Chondrocyte (in vitro differentiated cells): ENCODE results near the gene FLACC1. TPM values are rescaled to one million over a fixed set of nuclear protein-coding genes. Genes with fewer than 3 reads are reported as not detected.

ENCODE experiments used
- DNase-seq: peaks from one replicate; pipeline ENCODE4 v3.0.0; 2021; ENCODE audit warnings: mixed read lengths, low spot score
- H3K27ac Mint-ChIP-seq: one replicate; pipeline ENCODE4 v1.8.0; 2021; ENCODE audit warnings: mild to moderate bottlenecking, moderate library complexity, mixed read lengths; ENCODE audit not compliant: unreplicated experiment
- H3K27me3 Mint-ChIP-seq: 2 replicates; pipeline ENCODE4 v1.8.0; 2021; ENCODE audit warnings: low read depth, mixed read lengths
- H3K36me3 Mint-ChIP-seq: 2 replicates; pipeline ENCODE4 v1.8.0; 2021; ENCODE audit warnings: low read depth, mixed read lengths
- H3K4me1 Mint-ChIP-seq: 2 replicates; pipeline ENCODE4 v1.8.0; 2021; ENCODE audit warnings: low read depth, mild to moderate bottlenecking, mixed read lengths
- H3K4me3 Mint-ChIP-seq: one replicate; pipeline ENCODE4 v1.8.0; 2021; ENCODE audit warnings: mild to moderate bottlenecking, moderate library complexity, mixed read lengths; ENCODE audit not compliant: unreplicated experiment
- H3K9me3 Mint-ChIP-seq: 2 replicates; pipeline ENCODE4 v1.8.0; 2021; ENCODE audit warnings: low read depth, mixed read lengths
- total RNA-seq: library from RNA; stranded (reverse); gene quantifications from 3 replicates; pipeline ENCODE4 v1.2.1, GENCODE V29; 2021
- TF ChIP-seq, protein P1 (sequence below): fragments of 200-600 bp; sonication (generic); IDR thresholded peaks from 2 replicates; pipeline ENCODE4 v1.5.0; 2021; ENCODE audit warnings: antibody characterized with exemption, mild to moderate bottlenecking, moderate library complexity

FLACC1 gene
- total RNA-seq, 1 donor from 2014 or later, result 1.4 TPM

GRCh38 chr2:201264472-201265173, 92.5 kb downstream of the FLACC1 start:
- H3K9me3 Mint-ChIP-seq, result no peaks in the 10 kb centered on the region

GRCh38 chr2:201263779-201264178, 93.4 kb downstream of the FLACC1 start:
- no peaks in the 10 kb centered on the region for H3K9me3 Mint-ChIP-seq
- peaks cover 17% of the 10 kb centered on the region for H3K4me1 Mint-ChIP-seq
- no peak overlapping the region for H3K27ac Mint-ChIP-seq
- no peak for DNase-seq
- no peaks in the 10 kb centered on the region for H3K36me3 Mint-ChIP-seq
- TF ChIP-seq, protein P1, sequence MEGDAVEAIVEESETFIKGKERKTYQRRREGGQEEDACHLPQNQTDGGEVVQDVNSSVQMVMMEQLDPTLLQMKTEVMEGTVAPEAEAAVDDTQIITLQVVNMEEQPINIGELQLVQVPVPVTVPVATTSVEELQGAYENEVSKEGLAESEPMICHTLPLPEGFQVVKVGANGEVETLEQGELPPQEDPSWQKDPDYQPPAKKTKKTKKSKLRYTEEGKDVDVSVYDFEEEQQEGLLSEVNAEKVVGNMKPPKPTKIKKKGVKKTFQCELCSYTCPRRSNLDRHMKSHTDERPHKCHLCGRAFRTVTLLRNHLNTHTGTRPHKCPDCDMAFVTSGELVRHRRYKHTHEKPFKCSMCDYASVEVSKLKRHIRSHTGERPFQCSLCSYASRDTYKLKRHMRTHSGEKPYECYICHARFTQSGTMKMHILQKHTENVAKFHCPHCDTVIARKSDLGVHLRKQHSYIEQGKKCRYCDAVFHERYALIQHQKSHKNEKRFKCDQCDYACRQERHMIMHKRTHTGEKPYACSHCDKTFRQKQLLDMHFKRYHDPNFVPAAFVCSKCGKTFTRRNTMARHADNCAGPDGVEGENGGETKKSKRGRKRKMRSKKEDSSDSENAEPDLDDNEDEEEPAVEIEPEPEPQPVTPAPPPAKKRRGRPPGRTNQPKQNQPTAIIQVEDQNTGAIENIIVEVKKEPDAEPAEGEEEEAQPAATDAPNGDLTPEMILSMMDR, result no peak
- no peaks in the 10 kb centered on the region for H3K27me3 Mint-ChIP-seq
- H3K4me3 Mint-ChIP-seq, result no peak overlapping the region

More at GRCh38 chr2:201264472-201265173, 92.5 kb downstream of the FLACC1 start:
- DNase-seq, result no peak
- no peak overlapping the region for H3K4me3 Mint-ChIP-seq
- H3K27me3 Mint-ChIP-seq, result no peaks in the 10 kb centered on the region
- H3K4me1 Mint-ChIP-seq, result peaks cover 11% of the 10 kb centered on the region
- TF ChIP-seq, protein P1, result no peak
- H3K36me3 Mint-ChIP-seq, result no peaks in the 10 kb centered on the region
- H3K27ac Mint-ChIP-seq, result no peak overlapping the region

- no peak overlapping the region for H3K4me3 Mint-ChIP-seq
- DNase-seq, result no peak
- TF ChIP-seq, protein P1, result no peak
These were observed 94.4 kb downstream of the FLACC1 start for GRCh38 chr2:201262718-201263117.

DNA sequence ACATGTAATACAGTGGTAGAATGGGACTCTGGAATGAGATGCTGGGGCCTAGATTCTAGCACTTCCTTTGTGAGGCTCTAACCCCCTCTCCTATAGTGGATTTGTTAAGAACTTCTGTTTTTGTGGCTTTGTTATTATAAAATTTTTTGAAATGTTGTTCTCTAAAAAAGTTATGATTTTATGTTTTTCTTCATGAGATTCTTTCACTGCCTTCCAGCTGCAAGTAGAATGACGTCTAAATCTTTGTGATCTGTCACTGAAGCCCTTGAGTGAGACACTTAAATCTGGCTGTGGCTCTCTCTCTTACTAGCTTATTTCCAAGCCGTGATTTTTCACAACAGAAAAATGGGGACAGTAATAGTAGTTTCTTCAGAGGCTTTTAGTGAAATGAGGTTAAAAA, 95.2 kb downstream of the FLACC1 start:
- H3K36me3 Mint-ChIP-seq, result no peaks in the 10 kb centered on the region
- TF ChIP-seq, protein P1, result no peak
- no peak overlapping the region for H3K27ac Mint-ChIP-seq
- H3K4me3 Mint-ChIP-seq, result no peak overlapping the region
- H3K27me3 Mint-ChIP-seq, result no peaks in the 10 kb centered on the region
- H3K4me1 Mint-ChIP-seq, result peaks cover 33% of the 10 kb centered on the region
- no peaks in the 10 kb centered on the region for H3K9me3 Mint-ChIP-seq
- DNase-seq, result no peak

More at GRCh38 chr2:201262718-201263117, 94.4 kb downstream of the FLACC1 start:
- H3K36me3 Mint-ChIP-seq, result no peaks in the 10 kb centered on the region
- H3K9me3 Mint-ChIP-seq, result no peaks in the 10 kb centered on the region
- no peak overlapping the region for H3K27ac Mint-ChIP-seq
- no peaks in the 10 kb centered on the region for H3K27me3 Mint-ChIP-seq
- peaks cover 28% of the 10 kb centered on the region for H3K4me1 Mint-ChIP-seq

DNA sequence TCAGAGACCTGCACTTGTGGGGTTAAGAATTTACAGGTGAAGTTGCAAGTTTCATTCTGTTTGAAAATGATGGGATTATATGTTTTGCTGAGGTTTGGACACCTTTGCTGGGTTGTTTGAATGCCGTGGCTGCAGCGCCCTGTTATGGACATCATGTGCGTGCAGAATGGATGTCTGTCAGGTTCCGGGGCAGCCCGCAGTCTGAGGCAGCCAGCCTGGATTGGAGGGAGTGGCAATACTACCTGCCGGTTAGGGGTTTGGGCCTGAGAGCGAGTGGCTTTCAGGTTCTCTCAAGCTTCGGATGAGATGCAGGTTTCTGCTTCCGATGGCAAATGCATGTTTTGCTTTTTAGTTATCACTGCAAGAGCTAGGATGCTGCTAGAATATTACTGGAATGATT, 95.7 kb downstream of the FLACC1 start:
- Mint-ChIP-seq H3K27me3 (no peaks in the 10 kb centered on the region), H3K27ac (no peak overlapping the region), H3K9me3 (no peaks in the 10 kb centered on the region), H3K4me1 (peaks cover 33% of the 10 kb centered on the region), H3K36me3 (no peaks in the 10 kb centered on the region), H3K4me3 (no peak overlapping the region)
- DNase-seq, result no peak
- TF ChIP-seq, protein P1, result no peak
